Kidney capillary endothelial cell (primary cell): ENCODE data around the gene CPM.

Source experiments
- DNase-seq: peaks from one replicate; pipeline ENCODE4 v3.0.0-alpha.2; 2018; ENCODE audit warnings: low spot score

Gene CPM

GRCh38 chr12:68932961-68933893 lies at the start of gene CPM:
Gene CPM, minus strand, starts transcription at chr12:68933171. Its CDS starts 334 bp downstream, at chr12:68932837.
- peak; percentile 46 for DNase-seq

- peak; percentile 56 for DNase-seq
Observed at GRCh38 chr12:68981516-68981915, 48.5 kb upstream of the CPM start.

GRCh38 chr12:68980476-68981212 lies 47.7 kb upstream of the CPM start:
- no peak for DNase-seq

- DNase-seq = peak; percentile 28
Observed at GRCh38 chr12:68978678-68979077, 45.7 kb upstream of the CPM start.

- DNase-seq = peak; percentile 55
Observed at GRCh38 chr12:68977909-68978610, 45.1 kb upstream of the CPM start.

- no peak for DNase-seq
Observed at GRCh38 chr12:68977335-68977734, 44.4 kb upstream of the CPM start.

GRCh38 chr12:68976395-68976841 lies 43.4 kb upstream of the CPM start:
- DNase-seq = no peak

GRCh38 chr12:68975811-68976210 lies 42.8 kb upstream of the CPM start:
- no peak for DNase-seq

GRCh38 chr12:68972595-68972994 lies 39.6 kb upstream of the CPM start:
- peak; percentile 64 for DNase-seq

GRCh38 chr12:68971404-68971803 lies 38.4 kb upstream of the CPM start:
- DNase-seq = peak; percentile 78

GRCh38 chr12:68970951-68971350 lies 38.0 kb upstream of the CPM start:
- DNase-seq = no peak

GRCh38 chr12:68970306-68970705 lies 37.3 kb upstream of the CPM start:
- DNase-seq = no peak

- no peak for DNase-seq
Observed at GRCh38 chr12:68967046-68967445, 34.1 kb upstream of the CPM start.

GRCh38 chr12:68963856-68964745 lies 31.1 kb upstream of the CPM start:
- no peak for DNase-seq

GRCh38 chr12:68962877-68963855 lies 30.2 kb upstream of the CPM start:
- DNase-seq = no peak

- no peak for DNase-seq
Observed at GRCh38 chr12:68959891-68960464, 27.0 kb upstream of the CPM start.

GRCh38 chr12:68959143-68959858 lies 26.3 kb upstream of the CPM start:
- no peak for DNase-seq

- no peak for DNase-seq
Observed at GRCh38 chr12:68958322-68958721, 25.4 kb upstream of the CPM start.

GRCh38 chr12:68957273-68957672 lies 24.3 kb upstream of the CPM start:
- DNase-seq = no peak
